Stimulated activated CD4-positive, alpha-beta T cell treated with anti-CD3 and anti-CD28 coated beads, TNF-alpha, amount 100 ng/mL, for 48 hours (primary cell): ENCODE results near the gene MACO1.

Source experiments
- DNase-seq, 3 donors: peaks; one replicate each; pipeline ENCODE4 v3.0.0-alpha.2; 2020; ENCODE audit warnings: low read depth in 3 of 3

The MACO1 gene

DNA sequence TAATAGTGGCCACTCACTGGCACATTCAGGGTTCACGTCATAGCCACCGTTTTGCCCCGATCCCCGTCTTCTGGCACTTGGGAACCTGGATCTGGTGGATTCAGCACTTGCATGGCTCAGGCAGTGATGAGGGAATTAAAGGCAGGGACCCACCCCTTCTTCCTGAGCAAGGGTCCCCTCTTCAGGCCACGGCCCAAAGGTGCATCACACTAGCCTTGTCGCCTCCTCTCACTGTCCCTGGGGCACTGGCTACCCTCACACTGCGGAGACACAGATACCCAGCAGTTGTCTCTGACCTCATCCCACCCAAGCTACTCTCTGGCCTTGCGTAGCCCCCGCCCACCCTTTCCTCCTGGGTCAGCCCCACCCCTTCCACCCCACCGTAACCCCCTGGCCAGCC, 92.8 kb downstream of the MACO1 start:
- no peak for DNase-seq

DNA sequence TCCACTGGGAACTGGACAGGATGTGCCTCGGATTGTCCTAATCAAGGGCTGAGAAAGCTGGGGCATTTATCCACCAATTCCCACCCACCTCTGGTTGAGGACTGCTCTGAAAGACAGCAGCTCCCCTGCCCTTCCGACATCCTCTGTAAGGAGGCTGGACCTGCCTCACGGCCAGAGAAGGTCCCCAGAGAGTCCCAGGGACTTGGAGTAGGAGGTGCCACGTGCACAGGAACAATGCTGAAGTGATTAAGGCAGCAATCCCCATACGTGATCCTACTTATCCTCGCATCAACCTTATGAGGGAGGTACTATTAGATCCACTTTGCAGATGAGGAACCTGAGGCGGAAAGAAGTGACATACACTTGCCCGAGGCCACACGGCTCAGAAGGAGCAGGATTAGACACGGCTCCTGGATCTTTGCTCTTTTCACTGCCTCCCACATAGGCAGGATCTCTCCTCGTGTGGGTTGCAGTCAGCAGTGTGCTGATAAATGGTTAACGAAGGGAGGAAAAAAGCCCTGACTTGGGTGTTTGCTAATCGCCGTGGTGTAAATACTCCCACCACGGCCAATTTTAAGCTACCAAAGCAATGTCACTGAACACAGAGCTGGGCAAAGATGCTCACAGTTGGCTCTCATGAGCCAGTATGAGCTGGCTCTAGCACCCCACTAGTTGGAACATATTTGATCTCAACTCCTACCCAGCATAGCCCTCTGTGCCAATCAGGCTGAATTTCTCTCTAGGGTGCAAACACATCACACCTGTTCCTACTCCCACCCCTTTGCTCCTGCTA, 94.1 kb downstream of the MACO1 start:
- DNase-seq, result no peak

DNA sequence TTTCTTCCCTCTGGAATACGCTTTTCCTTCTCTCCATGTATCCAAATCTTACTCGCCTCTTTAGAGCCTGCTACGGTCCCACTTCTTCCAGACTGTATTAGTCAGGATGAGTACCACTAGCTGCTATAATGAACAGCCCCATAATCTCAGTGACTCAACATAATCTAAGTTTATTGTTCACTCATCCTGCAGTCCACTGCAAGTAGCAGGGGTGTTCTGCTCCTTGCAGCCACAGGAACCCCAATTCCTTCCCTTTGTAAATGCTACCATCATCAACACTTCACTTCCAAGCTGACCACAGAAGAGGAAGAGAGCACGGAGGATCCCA, 94.6 kb downstream of the MACO1 start:
- no peak for DNase-seq

DNA sequence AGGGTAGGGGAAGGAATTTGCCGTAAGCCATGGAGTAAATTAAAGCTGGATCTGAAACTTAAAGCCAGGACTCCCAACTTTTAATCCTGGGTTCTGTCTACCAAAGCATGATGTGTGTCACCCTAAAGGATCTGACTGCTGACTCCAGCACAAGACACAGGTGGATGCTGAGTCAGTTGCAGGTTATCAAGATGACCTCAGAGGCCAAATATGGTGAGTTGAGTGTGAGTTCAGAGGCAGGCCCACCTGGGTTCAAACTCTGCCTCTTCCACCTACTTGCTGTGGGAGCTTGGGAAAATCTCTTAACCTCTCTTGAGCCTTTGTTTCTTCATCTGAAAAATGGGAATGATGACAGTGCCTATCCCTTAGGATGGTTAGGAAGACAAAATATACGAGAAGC, 96.1 kb downstream of the MACO1 start:
- no peak for DNase-seq

DNA sequence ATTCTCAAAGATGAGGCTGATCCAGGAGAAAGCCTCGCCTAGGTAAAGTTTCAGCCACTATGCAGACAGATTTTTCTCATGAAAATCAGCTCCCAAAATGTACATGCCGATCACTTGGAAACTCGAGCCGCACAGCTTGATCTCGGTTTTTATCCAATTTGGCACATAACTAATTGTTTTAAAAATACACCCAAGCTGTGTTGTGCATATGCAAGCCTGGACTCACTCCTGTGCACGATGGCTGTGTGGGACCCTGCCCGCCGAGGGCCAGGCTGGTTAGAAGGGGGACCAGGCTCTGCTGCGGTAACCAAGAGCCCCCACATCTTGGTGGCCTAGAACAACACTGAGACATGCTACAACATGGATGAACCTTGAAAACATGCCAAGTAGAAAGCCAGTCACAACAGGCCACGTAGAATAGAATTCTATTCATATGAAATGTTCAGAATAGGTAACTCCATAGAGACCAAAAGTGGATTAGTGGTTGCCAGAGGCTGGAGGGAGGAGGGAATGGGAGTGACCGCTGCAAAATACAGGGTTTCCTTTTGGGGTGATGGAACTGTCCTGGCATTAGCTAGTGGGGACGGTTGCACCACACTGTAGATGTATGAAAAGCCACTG, 96.6 kb downstream of the MACO1 start:
- no peak for DNase-seq

DNA sequence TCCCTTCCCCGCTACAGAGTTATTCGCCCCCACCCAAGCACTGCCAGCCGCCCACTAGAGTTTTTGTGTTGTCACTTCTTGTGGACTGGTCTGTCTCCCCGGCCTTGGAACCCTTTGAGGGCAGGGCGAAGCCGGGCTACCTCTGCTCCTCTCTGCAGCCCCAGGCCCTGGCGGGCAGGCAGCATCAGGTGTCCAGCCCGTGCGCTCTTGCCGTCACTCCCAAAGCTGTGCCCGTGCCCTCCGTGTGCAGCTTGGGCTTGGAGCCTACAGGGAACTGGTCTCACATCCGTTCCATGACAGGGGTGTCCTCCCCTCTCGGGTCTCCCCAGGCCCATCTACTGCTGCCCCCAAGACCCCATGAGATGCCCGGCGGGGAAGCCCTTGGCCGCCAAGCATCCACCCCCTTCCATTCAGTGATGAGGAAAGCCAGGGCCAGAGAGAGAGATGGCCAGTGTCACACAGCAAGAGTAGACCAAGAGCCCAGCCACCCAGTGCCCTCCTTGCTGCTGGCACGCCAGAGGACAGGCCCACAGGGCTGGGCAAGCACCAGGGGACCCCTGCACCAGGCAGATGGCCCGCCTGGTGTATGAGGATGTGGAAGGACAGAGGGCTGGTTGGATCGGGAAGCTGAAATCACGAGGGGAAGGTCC, 97.4 kb downstream of the MACO1 start:
- no peak for DNase-seq

DNA sequence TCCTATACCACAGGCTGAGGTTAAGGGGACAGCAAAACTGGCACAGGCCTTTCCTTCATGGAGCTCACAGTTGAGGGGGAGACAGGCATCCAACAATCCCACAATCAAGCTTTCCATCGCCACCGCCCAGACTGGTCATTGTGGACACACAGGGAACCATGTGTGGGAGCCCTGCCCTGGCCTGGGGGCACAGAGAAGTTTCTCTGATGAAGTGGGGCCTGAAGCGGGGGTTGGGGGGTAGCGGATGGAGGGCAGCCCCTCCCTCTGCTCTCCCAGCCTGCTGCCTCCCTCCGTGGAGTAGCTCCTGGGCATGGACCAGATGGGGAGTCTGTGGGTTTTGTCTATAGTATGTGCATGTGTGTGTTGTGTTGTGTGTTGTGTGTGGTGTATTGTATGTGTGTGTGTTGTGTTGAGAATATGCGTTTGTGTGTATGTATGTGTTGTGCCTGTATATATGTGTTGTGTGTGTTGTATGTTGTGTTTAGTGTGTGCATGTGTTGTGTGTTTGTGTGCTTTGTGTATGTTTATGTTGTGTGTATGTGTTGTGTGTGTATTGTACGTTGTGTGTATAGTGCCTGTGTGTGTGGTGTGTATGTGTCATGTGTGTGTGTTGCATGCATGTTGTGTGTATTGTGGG, 98.3 kb downstream of the MACO1 start:
- no peak for DNase-seq

DNA sequence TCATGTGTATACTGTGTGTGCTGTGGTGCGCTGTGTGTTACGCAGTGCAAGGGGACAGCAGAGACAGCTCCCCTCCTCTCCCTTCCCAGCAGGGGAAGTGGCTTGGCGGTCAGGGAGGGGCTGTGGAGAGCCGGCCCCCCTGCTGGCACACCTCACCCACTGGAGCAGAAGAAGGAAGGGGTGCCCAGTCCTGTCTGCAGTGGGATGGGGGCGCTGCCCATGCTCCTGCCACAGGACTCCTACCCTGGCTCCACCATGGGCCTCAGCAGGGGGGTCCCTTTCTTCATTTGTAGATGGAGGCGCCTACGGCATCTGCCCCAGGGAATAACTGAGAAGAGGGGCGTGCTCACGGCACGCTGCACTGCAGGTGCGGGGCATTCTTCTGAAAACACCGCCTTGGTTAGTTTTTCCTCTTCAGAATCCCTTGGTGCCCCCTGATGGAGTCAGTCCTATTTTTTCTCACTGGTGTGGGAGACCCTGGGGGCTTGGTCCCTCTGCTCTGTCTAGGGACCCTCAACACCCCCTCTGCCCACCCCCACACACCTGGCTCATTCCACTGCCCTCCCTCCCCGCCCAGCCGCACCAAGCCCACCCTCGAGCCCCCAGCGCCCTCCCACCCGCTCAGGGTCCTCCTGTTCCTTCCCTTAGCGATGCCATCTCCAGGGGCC, 99.0 kb downstream of the MACO1 start:
- DNase-seq, result no peak

DNA sequence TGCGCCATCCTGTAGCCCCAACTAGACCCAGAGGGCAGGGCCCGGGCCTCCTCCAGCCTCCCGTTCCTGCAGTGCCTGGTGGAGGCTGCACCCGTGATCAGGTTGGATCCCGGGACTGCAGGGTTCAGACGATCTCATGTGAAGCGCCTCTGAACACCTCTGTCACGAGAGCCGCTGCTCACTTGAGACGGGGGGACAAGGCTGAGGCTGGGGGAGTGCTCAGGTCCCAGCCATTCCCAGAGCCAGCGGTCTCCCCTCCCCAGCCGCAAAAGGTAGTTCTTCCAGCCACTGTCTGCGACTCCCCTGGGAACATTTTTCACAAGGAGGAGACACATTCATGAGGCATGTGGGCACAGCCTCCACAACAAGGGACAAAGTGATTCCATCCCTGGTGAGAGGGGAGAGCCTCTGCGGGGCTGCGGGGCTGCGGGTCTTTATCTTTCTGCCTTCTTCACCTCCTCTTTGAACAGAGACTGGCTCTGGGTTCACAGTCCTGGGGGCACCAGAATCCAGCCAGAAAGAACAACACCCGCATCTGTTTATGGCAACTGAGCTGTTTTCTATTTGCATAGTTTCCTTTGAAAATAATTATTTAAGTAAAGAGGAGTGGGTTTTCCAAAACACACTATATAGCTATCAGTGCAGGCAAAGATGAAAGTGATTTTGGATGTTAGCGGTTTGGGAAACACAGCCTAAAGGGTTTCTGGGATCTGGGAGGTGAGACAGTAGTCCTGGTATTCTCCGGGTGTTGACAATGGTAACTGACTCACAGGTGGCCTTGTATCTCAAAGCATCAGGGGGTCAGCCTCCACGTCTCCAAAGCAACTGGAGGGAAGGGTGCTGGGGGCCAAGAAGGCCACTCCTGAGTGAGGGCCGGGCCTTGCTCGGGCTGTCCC, 99.7 kb downstream of the MACO1 start:
- DNase-seq, result no peak

DNA sequence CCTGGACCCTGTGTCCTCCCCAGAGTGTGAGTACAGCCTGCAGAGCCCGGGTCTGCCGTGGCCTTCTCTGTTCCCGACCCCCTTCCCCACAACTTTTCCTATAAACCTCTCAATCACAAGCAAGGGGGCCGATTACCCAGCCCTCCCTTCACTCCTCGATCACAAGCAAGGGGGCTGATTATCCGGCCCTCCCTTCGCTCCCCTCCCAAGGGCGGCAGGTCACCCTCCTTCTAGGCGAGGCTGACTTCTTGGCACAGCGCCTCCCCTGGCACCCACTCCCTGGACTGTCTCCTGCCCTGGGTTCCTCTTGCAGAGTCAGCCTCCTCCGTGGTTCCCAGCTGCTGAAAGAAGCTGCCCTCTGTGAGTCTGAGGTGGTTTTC, 100.4 kb downstream of the MACO1 start:
- no peak for DNase-seq

DNA sequence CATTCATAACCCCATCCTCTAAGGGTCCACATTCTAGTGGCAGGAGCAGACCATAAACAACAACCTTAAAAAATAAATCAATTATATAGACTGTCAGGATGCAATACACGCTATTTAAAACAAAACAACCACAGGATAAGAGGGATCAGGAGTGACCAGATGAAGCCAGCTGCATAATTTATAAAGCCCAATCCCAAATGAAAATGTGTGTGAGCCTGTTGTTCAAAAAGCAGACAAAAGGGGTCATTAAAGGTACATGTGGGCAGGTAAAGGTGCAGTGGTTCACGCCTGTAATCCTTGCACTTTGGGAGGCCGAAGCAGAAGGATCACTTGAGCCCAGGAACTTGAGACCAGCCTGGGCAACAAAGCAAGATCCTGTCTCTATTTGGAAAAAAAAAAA, 102.3 kb downstream of the MACO1 start:
- DNase-seq, result no peak

DNA sequence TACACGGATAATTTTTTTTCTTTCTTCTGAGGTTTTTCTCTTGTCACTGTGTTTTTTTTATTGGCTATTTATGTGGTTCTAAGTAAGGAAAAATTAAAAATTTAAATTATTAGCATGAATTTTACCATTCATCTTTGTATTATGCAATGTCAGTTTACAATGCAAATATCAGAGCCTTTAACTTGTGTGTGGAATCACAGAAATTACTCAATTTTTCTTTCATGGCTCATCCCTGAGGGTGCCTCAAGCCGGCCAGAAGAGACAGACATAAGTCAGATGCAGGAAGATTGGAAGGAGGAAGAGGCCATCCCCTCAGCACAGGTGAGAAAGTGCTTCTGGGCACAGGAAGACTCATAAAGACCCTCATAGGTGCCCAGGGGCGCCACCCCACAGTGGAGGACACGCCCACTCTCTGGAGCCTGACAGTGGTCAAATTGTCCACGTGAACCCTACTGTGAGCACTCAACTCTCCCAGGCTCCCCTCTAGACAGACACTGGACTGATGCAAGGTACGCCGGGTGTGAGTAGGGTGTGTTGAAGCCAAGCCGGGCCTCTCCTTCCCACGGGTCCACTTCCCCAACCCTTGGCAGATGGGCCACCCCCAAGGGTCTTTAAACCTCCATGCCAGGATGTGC, 103.2 kb downstream of the MACO1 start:
- no peak for DNase-seq

DNA sequence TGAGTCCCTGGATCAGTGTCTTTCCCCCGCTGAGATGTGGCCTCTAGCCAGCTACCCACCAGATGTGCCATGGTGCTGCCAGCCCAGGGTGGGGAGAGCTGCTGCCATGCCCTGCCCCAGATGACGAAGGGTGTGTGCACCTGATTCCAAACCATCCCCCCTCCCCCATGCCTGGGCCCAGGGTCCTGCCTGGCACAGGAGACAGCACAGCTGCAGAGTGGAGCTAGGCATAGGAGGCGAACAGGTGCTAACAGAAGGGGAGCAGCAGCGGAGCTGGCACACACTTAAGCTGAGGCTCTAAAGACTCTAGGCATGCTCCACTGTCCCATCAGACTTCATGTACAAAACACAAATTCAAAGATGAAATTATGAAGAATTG, 103.7 kb downstream of the MACO1 start:
- no peak for DNase-seq

DNA sequence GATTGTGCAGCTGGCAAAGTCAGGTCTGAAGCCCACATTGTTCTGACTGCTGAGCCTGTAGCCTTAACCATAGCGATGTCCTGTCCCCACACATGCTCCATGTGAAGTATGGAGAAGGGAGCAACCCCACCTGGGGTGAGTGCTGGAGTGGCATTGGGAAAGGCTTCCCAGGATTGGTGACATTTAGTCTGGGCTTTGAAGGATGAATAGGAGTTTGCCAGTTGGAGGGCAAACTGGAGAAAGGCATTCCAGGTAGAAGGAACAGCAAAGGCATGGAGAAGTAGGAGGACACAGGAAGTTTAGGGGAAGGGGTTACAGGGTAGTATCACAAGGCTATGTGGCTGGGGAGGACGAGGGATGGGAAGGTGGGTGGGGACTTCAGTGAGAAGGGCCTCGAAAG, 105.4 kb downstream of the MACO1 start:
- DNase-seq, result no peak

DNA sequence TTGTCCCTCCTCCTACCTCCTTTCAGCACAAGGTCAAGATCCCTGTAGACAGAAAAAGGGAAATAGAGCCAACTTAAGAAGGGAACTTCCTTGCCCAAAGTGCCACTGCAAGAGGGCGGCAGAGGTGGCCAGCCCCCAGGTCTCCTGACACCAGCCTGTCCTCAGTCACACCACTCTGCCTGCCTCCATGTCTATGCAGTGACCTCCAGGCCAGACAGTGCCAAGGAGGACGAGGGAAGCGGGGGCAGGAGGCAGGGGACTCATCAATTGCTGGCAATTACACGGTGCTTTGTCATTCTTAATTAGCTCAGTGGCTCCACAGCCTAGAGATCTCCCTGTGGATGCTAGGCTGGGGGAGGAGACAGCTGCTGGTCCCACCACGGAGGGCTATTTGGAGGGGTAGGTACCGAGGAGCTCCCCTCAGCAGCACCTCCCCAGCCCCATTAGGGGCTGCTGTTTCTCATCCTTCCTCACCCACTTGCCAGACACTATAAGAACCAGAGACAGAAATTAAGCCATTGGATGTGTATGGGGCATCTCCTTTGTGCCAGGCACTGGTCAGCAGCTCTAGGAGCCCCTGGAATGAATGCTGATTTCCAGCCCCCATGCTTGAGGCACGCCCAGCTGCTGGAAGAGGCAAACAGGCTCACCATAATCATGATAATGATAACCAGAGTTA, 106.6 kb downstream of the MACO1 start:
- no peak for DNase-seq

DNA sequence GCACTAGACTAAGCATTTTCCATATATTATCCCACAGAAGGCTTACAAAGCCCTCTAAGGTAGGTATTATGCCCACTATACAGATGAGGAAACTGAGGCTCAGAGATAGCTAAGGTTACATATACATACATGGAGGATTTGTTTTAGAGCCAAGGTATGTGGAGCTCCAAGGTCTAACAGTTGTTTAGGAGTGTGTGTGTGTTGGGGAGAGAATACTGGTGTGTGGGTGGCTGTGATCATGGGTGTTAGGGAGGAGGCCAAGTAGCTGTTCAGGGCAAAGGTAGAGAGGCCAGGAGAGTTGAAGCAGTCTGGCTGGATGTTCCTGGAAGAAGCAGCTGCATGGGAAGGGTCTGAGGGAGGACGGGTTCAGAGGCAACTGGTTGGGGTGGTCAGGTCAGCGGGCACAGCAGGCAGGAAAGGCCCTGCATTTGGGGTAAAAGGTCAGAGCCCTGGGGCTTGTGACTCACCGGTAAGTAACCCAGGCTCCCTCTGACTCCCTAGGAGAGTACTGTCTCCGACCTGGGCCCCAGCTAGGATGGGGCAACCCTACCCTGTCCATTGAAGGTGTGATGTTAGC, 107.6 kb downstream of the MACO1 start:
- no peak for DNase-seq

DNA sequence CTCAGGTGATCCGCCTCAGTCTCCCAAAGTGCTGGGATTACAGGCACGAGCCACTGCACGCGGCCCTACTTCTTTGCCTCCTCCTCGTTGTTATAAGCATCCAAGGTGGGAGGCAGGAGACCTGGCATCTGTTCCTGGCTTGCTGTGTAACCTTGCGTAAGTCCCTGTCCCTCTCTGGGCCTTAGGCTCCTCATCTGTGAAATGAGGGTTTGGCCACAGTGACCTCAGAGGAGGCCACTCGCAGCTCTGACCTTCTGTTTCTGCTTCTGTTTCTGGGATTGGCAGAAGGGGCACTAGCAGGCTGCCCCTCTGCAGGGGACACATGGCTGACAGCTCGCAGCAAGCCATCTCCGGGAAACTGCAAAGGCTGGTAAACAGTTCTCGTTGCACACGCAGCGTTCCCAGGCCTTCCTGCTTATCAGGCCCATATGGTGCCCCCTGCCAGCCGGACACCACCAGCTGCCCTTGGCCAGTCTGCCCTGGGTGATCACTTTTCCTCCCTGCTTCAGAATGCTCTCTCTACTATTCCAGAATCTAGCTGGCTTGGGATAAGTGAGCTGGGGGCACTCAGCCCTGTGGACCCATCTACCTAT, 110.1 kb downstream of the MACO1 start:
- DNase-seq, result no peak

DNA sequence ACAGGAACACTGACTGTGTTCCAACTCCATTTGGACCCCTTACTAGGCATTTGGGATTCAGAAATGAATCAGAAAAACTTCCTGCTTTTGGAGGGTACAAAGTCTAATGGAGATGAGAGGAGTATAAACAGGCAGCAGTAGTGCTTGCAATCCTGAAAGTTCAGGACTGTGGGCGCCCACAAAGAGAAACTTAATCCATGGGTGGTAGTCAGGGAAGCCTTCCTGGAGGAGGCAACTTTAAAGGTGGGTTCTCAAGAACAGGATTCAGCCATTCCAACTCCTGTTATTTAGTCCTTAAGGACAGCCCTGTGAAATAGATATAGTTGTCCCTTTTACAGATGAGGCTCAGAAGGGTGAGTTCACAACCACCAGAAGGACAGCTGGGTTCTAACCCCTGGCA, 110.7 kb downstream of the MACO1 start:
- DNase-seq, result no peak

DNA sequence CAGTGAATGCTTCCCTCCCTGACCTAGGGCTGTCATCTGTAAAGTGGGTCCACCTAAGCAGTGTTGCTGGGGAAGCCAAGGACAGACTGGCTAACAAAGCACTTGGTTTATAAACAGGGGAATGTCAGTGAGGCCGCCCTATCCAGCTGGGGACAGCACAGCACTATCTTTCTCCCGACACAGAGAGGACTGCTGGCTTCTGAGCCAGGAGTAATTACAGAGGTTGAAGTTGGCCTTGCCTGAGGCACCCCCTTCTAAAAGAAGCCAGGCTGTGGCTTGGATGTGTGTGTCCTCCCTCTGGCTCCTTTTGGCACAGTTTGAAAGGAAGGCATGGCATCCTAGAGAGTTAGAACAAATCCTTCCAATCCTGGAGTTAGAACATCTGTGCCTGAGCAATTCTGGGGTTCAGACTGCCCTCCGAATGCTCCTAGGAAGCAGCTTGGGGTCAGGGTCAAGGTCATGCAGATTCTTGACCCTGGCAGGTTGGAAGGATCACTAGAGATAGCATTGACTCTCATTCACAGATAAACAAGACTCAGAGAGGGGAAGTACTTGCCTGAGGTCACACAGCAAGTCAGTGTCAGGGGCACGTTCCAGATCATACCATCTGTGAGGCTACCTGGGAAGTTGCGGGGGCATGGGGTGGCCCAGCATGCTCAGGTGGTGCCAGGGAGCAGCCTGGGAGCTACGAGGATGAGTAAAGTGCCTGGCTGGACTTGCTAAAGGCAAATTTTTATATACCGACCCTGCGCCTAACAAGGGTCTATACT, 111.4 kb downstream of the MACO1 start:
- no peak for DNase-seq
